ENCODE data around the gene RAPGEF5. TPM values are rescaled to one million over a fixed set of nuclear protein-coding genes. Genes with fewer than 3 reads are reported as not detected.

The RAPGEF5 gene
- total RNA-seq, 1 donor from 2014 or later: 29.7 TPM

DNA sequence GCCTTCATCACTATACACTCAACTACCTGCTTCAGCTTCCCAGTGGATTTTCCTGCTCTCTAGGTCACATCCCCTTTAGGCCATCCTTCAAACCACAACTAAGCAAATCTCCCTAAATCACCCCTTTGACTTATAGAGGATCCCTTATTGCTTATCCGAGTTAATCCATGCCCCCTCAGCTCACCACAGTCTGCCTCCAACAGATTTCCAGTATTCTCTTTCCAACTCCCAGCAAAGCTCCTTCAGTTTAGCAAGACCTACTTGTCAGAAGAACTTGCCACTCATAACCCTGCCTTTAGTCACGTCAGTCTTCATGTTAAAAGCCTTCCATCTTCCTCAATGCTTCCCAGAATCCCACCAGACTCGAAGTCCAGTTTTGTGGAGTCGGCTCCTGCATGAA, 38.6 kb downstream of the RAPGEF5 start:
- Histone ChIP-seq H3K36me3 (ENCODE audit: control insufficient read depth in 3 of 3, insufficient read depth in 3 of 3, low read length in 3 of 3) (no peaks in the 10 kb centered on the region), H3K9ac (ENCODE audit: low read depth in 1 of 3, low read length in 3 of 3) (no peak overlapping the region), H3K27me3 (ENCODE audit: control insufficient read depth in 3 of 3, insufficient read depth in 3 of 3, low read length in 3 of 3) (no peaks in the 10 kb centered on the region), H3K27ac (ENCODE audit: low read depth, low read length) (no peak overlapping the region), H3K9me3 (ENCODE audit: control insufficient read depth in 3 of 3, low read length in 3 of 3) (no peaks in the 10 kb centered on the region), H3K4me1 (ENCODE audit: control insufficient read depth in 3 of 3, insufficient read depth in 3 of 3, low read length in 3 of 3) (no peaks in the 10 kb centered on the region), H3K4me3 (ENCODE audit: low read length in 3 of 3) (no peak overlapping the region)

DNA sequence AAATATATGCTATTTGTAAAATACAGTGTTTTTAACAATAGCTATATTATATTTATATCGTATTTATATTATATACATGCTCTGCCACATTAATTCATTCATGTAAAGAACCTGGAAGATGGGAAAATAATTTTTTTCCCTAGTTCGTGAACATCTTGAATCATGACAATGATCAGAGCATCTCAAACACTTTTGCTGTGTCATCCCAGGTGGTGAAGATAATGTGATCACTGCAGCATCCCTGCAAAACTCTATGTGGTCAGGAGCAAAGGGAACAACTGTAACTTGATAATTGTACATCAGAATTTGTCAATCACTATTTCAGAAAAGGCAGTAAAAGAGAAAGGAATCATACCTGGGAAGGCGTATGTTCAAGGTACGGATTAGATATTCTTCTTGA, 39.3 kb downstream of the RAPGEF5 start:
- H3K9me3 ChIP-seq (ENCODE audit: control insufficient read depth in 3 of 3, low read length in 3 of 3): no peaks in the 10 kb centered on the region
- no peaks in the 10 kb centered on the region for H3K27me3 ChIP-seq (ENCODE audit: control insufficient read depth in 3 of 3, insufficient read depth in 3 of 3, low read length in 3 of 3)
- H3K4me1 ChIP-seq (ENCODE audit: control insufficient read depth in 3 of 3, insufficient read depth in 3 of 3, low read length in 3 of 3): no peaks in the 10 kb centered on the region
- no peaks in the 10 kb centered on the region for H3K36me3 ChIP-seq (ENCODE audit: control insufficient read depth in 3 of 3, insufficient read depth in 3 of 3, low read length in 3 of 3)
- no peak overlapping the region for H3K4me3 ChIP-seq (ENCODE audit: low read length in 3 of 3)
- no peak overlapping the region for H3K9ac ChIP-seq (ENCODE audit: low read depth in 1 of 3, low read length in 3 of 3)
- H3K27ac ChIP-seq (ENCODE audit: low read depth, low read length): no peak overlapping the region

DNA sequence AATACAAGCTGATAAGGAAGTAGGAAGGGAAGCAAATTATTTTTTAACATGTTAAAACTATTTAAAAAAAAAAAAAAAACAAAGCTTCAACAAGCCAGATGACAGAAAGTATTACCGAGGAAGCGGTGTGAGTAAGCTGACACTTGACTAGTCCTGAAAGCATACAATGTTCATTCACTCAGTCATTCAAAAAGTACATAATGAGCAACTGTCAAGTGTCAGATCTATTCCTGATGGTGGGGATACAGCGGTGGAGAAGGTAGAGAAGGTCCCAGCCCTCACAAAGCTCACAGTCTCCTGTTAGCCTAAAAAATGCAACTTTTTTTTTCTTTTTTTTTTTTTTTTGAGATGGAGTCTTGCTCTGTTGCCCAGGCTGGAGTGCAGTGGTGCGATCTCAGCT, 40.0 kb downstream of the RAPGEF5 start:
- no peaks in the 10 kb centered on the region for H3K27me3 ChIP-seq (ENCODE audit: control insufficient read depth in 3 of 3, insufficient read depth in 3 of 3, low read length in 3 of 3)
- no peak overlapping the region for H3K9ac ChIP-seq (ENCODE audit: low read depth in 1 of 3, low read length in 3 of 3)
- H3K27ac ChIP-seq (ENCODE audit: low read depth, low read length): no peak overlapping the region
- H3K4me1 ChIP-seq (ENCODE audit: control insufficient read depth in 3 of 3, insufficient read depth in 3 of 3, low read length in 3 of 3): no peaks in the 10 kb centered on the region
- no peaks in the 10 kb centered on the region for H3K9me3 ChIP-seq (ENCODE audit: control insufficient read depth in 3 of 3, low read length in 3 of 3)
- no peak overlapping the region for H3K4me3 ChIP-seq (ENCODE audit: low read length in 3 of 3)
- no peaks in the 10 kb centered on the region for H3K36me3 ChIP-seq (ENCODE audit: control insufficient read depth in 3 of 3, insufficient read depth in 3 of 3, low read length in 3 of 3)

DNA sequence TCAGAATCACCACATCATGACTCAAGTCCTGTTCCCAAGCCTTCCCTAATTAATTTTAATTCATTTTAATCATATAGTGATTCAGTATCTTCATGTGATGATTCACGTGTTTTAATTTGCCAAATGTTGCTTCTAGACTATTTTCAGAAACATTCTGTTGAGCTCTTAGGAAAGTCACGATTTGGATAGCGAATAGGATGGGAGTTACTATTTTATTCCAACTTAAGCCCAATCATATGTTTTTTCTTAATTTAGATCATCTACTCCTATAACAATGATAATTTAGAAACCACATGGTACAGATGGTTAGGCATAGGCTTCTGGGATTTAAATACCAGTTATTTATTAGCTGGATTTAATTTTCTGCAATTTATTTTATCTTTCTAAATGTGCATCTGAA, 49.1 kb downstream of the RAPGEF5 start:
- Histone ChIP-seq H3K27me3 (ENCODE audit: control insufficient read depth in 3 of 3, insufficient read depth in 3 of 3, low read length in 3 of 3) (no peaks in the 10 kb centered on the region), H3K27ac (ENCODE audit: low read depth, low read length) (no peak overlapping the region)

DNA sequence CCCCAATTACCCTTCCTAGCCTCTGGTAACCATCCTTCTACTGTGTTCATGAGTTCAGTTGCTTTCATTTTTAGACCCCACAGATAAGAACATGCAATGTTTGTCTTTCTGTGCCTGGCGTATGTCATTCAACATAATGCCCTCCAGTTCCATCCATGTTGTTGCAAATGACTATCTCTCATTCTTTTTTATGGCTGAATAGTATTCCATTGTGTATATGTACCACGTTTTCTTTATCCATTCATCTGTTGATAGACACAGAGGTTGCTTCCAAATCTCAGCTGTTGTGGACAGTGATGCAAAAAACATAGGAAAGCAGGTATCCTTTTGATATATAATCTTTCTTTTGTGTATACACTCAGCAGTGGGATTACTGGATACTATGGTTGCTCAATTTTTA, 51.2 kb downstream of the RAPGEF5 start:
- Histone ChIP-seq H3K36me3 (ENCODE audit: control insufficient read depth in 3 of 3, insufficient read depth in 3 of 3, low read length in 3 of 3) (no peaks in the 10 kb centered on the region), H3K9ac (ENCODE audit: low read depth in 1 of 3, low read length in 3 of 3) (no peak overlapping the region), H3K27me3 (ENCODE audit: control insufficient read depth in 3 of 3, insufficient read depth in 3 of 3, low read length in 3 of 3) (no peaks in the 10 kb centered on the region), H3K4me1 (ENCODE audit: control insufficient read depth in 3 of 3, insufficient read depth in 3 of 3, low read length in 3 of 3) (no peaks in the 10 kb centered on the region), H3K9me3 (ENCODE audit: control insufficient read depth in 3 of 3, low read length in 3 of 3) (no peaks in the 10 kb centered on the region), H3K4me3 (ENCODE audit: low read length in 3 of 3) (no peak overlapping the region), H3K27ac (ENCODE audit: low read depth, low read length) (no peak overlapping the region)

More for the DNA sequence above, 49.1 kb downstream of the RAPGEF5 start:
- Histone ChIP-seq H3K4me3 (ENCODE audit: low read length in 3 of 3) (no peak overlapping the region), H3K4me1 (ENCODE audit: control insufficient read depth in 3 of 3, insufficient read depth in 3 of 3, low read length in 3 of 3) (no peaks in the 10 kb centered on the region), H3K9me3 (ENCODE audit: control insufficient read depth in 3 of 3, low read length in 3 of 3) (no peaks in the 10 kb centered on the region), H3K9ac (ENCODE audit: low read depth in 1 of 3, low read length in 3 of 3) (no peak overlapping the region), H3K36me3 (ENCODE audit: control insufficient read depth in 3 of 3, insufficient read depth in 3 of 3, low read length in 3 of 3) (no peaks in the 10 kb centered on the region)

DNA sequence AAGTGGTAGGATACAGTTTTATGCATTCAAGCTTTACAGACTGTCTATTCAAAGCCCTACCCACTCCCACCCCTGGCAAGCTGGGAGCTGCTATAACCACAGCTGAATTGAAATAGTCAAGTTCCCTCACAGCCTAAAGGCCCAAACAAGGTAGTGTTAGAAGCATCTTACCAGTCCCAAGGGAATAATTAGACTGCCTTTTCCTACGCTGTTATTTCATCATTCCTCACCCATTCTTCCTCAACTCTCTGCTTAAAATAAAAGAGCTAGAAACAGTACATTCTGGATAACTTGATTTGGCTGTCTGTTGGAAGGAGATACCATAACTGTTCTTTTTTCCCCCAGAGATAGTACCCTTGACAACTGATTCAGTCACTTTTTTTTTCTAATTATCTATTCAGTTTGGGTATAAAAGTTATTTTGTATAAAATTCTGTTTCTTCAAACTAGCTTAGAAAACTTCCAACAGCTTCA, 54.0 kb downstream of the RAPGEF5 start:
- Histone ChIP-seq H3K4me3 (ENCODE audit: low read length in 3 of 3) (no peak overlapping the region), H3K4me1 (ENCODE audit: control insufficient read depth in 3 of 3, insufficient read depth in 3 of 3, low read length in 3 of 3) (no peaks in the 10 kb centered on the region), H3K9ac (ENCODE audit: low read depth in 1 of 3, low read length in 3 of 3) (no peak overlapping the region), H3K36me3 (ENCODE audit: control insufficient read depth in 3 of 3, insufficient read depth in 3 of 3, low read length in 3 of 3) (no peaks in the 10 kb centered on the region), H3K27me3 (ENCODE audit: control insufficient read depth in 3 of 3, insufficient read depth in 3 of 3, low read length in 3 of 3) (no peaks in the 10 kb centered on the region), H3K9me3 (ENCODE audit: control insufficient read depth in 3 of 3, low read length in 3 of 3) (no peaks in the 10 kb centered on the region), H3K27ac (ENCODE audit: low read depth, low read length) (no peak overlapping the region)

DNA sequence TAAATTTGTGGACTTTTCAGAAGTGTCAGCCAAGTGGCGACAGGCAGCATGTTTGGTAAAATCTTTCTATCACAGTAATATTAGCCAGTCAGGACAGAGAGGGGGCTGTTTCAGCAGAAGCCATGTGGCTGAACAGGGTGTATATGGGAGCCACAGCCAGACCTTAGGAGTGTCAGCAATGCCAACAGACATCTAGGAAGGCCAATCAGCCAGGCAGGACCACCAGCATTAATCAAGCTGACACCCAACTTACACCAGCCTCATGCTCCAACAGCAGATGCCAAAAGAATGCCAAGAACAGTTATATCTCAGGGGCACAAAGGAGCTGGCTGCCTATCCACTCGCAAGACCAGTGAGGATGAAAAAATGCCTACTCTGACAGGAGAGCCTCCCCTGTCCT, 54.8 kb downstream of the RAPGEF5 start:
- H3K27ac ChIP-seq (ENCODE audit: low read depth, low read length): no peak overlapping the region

DNA sequence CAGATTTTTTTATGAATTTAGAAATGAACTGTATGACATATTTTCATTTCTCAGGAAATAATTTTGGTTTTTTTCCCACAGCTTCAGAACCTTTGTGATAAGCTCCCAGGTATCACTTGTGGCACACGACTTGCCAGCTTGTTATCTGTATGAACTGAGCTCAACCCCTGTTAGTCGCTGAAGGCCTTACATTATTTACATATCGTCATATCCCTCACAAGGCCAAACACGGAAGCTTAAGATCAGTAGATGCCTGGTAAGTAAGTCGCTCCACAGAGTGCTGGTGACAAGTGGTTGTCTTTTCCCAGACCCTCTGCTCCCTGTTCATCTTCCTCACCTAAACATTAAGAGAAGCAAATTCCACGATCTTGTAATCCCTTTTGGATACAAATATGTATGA, 55.2 kb downstream of the RAPGEF5 start:
- Histone ChIP-seq H3K36me3 (ENCODE audit: control insufficient read depth in 3 of 3, insufficient read depth in 3 of 3, low read length in 3 of 3) (no peaks in the 10 kb centered on the region), H3K4me1 (ENCODE audit: control insufficient read depth in 3 of 3, insufficient read depth in 3 of 3, low read length in 3 of 3) (no peaks in the 10 kb centered on the region), H3K27ac (ENCODE audit: low read depth, low read length) (no peak overlapping the region), H3K27me3 (ENCODE audit: control insufficient read depth in 3 of 3, insufficient read depth in 3 of 3, low read length in 3 of 3) (no peaks in the 10 kb centered on the region), H3K4me3 (ENCODE audit: low read length in 3 of 3) (no peak overlapping the region), H3K9me3 (ENCODE audit: control insufficient read depth in 3 of 3, low read length in 3 of 3) (no peaks in the 10 kb centered on the region), H3K9ac (ENCODE audit: low read depth in 1 of 3, low read length in 3 of 3) (no peak overlapping the region)

More for the DNA sequence above, 54.8 kb downstream of the RAPGEF5 start:
- H3K27me3 ChIP-seq (ENCODE audit: control insufficient read depth in 3 of 3, insufficient read depth in 3 of 3, low read length in 3 of 3): no peaks in the 10 kb centered on the region
- H3K9ac ChIP-seq (ENCODE audit: low read depth in 1 of 3, low read length in 3 of 3): no peak overlapping the region
- H3K4me1 ChIP-seq (ENCODE audit: control insufficient read depth in 3 of 3, insufficient read depth in 3 of 3, low read length in 3 of 3): no peaks in the 10 kb centered on the region
- no peaks in the 10 kb centered on the region for H3K36me3 ChIP-seq (ENCODE audit: control insufficient read depth in 3 of 3, insufficient read depth in 3 of 3, low read length in 3 of 3)
- no peaks in the 10 kb centered on the region for H3K9me3 ChIP-seq (ENCODE audit: control insufficient read depth in 3 of 3, low read length in 3 of 3)
- H3K4me3 ChIP-seq (ENCODE audit: low read length in 3 of 3): no peak overlapping the region

DNA sequence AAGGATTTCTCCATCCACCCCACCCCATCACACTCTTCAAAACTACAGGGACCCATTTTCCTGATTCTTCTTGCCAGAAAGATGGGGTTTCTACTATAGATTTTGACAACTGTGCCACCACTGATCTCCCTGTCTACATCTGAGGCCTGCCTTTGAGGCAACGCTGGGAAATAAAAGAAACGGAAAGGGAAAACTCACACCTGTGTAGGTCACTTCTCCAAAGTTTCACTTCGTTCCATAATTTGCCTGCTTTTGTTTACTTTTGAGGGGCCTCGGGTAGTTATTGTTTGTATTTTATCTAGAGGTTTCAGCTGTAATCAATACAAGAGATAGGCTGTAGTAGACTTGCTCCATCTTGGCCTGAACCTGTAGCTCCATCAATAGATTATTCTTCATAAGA, 56.1 kb downstream of the RAPGEF5 start:
- Histone ChIP-seq H3K4me1 (ENCODE audit: control insufficient read depth in 3 of 3, insufficient read depth in 3 of 3, low read length in 3 of 3) (no peaks in the 10 kb centered on the region), H3K27me3 (ENCODE audit: control insufficient read depth in 3 of 3, insufficient read depth in 3 of 3, low read length in 3 of 3) (no peaks in the 10 kb centered on the region), H3K9ac (ENCODE audit: low read depth in 1 of 3, low read length in 3 of 3) (no peak overlapping the region), H3K27ac (ENCODE audit: low read depth, low read length) (no peak overlapping the region), H3K9me3 (ENCODE audit: control insufficient read depth in 3 of 3, low read length in 3 of 3) (no peaks in the 10 kb centered on the region), H3K4me3 (ENCODE audit: low read length in 3 of 3) (no peak overlapping the region), H3K36me3 (ENCODE audit: control insufficient read depth in 3 of 3, insufficient read depth in 3 of 3, low read length in 3 of 3) (no peaks in the 10 kb centered on the region)

DNA sequence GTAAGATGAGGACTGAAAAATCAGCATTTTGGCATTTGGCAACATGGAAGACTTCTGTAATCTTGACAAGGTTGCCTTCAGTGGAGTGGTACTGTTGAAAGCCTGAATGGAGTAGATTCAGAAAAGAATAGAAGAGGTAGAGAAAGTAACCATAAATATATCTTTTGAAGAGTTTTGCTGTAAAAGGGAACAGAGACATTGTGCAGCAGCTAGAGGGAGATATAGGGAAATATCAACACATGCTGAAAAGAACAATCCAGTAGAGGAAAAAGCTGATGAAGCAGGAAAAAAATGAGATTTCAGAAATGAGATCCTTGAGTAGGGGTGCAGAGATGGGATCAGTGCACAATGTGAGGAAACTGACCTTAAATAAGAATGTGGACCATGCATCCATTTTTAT, 60.0 kb downstream of the RAPGEF5 start:
- Histone ChIP-seq H3K27me3 (ENCODE audit: control insufficient read depth in 3 of 3, insufficient read depth in 3 of 3, low read length in 3 of 3) (no peaks in the 10 kb centered on the region), H3K4me1 (ENCODE audit: control insufficient read depth in 3 of 3, insufficient read depth in 3 of 3, low read length in 3 of 3) (no peaks in the 10 kb centered on the region), H3K9ac (ENCODE audit: low read depth in 1 of 3, low read length in 3 of 3) (no peak overlapping the region), H3K9me3 (ENCODE audit: control insufficient read depth in 3 of 3, low read length in 3 of 3) (no peaks in the 10 kb centered on the region), H3K4me3 (ENCODE audit: low read length in 3 of 3) (no peak overlapping the region), H3K27ac (ENCODE audit: low read depth, low read length) (no peak overlapping the region), H3K36me3 (ENCODE audit: control insufficient read depth in 3 of 3, insufficient read depth in 3 of 3, low read length in 3 of 3) (no peaks in the 10 kb centered on the region)

DNA sequence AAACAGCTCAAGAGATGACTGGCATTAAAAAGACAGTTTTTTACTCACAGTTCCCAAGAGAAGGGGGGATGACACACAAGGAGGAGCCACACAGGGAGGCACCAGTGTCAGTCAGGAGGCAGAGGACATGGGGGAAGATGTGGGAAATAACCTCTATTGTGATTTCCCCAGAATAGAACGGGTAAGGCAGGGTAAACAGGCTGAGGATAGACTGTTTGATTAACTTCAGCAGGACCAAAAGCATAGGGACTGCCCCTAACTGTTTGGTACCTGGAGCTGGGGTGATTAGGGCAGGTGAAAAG, 60.7 kb downstream of the RAPGEF5 start:
- Histone ChIP-seq H3K9me3 (ENCODE audit: control insufficient read depth in 3 of 3, low read length in 3 of 3) (no peaks in the 10 kb centered on the region), H3K27ac (ENCODE audit: low read depth, low read length) (no peak overlapping the region), H3K4me1 (ENCODE audit: control insufficient read depth in 3 of 3, insufficient read depth in 3 of 3, low read length in 3 of 3) (no peaks in the 10 kb centered on the region), H3K4me3 (ENCODE audit: low read length in 3 of 3) (no peak overlapping the region), H3K36me3 (ENCODE audit: control insufficient read depth in 3 of 3, insufficient read depth in 3 of 3, low read length in 3 of 3) (no peaks in the 10 kb centered on the region), H3K9ac (ENCODE audit: low read depth in 1 of 3, low read length in 3 of 3) (no peak overlapping the region), H3K27me3 (ENCODE audit: control insufficient read depth in 3 of 3, insufficient read depth in 3 of 3, low read length in 3 of 3) (no peaks in the 10 kb centered on the region)

Measured in skeletal muscle tissue (tissue), 4 donors.